GDM1 (cell line): ENCODE data around the gene C10orf143.

ENCODE experiments used
- DNase-seq: peaks from one replicate; lab custom pipeline; 2025; lab: John Stamatoyannopoulos, UW

The C10orf143 gene

DNA sequence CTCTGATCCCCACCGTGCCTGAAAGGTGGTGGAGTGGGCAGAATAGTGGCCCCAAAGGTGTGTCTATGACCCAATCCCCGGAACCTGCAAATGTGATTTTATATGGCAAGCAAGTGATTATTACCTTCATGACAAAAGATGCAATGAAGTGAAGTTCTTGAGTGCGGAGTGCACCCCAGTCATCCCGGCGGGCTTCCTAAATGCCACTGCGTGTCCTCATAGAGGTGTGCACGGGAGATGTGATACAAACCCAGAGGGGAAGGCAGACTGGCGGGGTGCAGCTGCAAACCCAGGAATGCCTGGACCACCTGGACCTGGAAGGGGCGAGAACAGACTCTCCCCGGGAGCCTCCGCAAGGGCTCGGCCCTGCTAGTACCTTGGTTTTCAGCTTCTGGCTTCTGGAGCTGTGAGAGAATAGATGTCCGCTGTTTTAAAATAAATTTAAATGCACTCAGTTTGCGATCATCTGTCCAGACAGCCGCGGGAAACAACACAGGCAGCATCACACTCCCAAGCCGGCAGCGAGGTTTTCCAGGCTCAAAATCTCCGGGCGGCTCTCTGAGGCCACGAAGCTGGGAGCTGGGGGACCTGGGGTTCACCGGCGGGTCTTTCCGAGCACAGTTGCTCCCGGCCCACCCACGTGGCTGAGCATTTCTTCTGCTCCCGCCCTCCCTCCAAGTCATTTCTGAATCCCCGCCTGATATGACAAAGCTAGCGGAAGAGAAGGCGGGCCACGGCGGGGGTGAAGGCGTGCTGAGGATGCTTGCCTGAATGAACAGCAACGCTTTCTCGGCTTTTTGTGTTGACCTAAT lies 96.2 kb downstream of the C10orf143 start:
- no peak for DNase-seq
